Endothelial cell of umbilical vein (primary cell): ENCODE measurements around the gene PLPP2. TPM values are rescaled to one million over a fixed set of nuclear protein-coding genes. Genes with fewer than 3 reads are reported as not detected.

Source experiments
- BruUV-seq: library from RNA; stranded (reverse); fragments of 400-500 nt; replicated peaks from 2 replicates; lab custom pipeline; 2021; lab: Mats Ljungman, UMichigan
- CTCF ChIA-PET: fragments of 300-600, 350-600 bp; sonication (Branson Sonifier 250); formaldehyde crosslinking; loops from one replicate; lab custom pipeline; 2021; ENCODE audit warnings: antibody characterized with exemption, inconsistent platforms; lab: Charles Lee
- POLR2A ChIA-PET: fragments of 300-600, 350-600 bp; sonication (Branson Sonifier 250); formaldehyde crosslinking; loops from one replicate; lab custom pipeline; 2021; ENCODE audit warnings: antibody characterized with exemption, inconsistent platforms; lab: Charles Lee
- DNase-seq: peaks from one replicate; pipeline ENCODE4 v3.0.0-alpha.2; 2011; ENCODE audit warnings: low read depth, low spot score
- FAIRE-seq: peaks from 2 replicates; lab custom pipeline; 2011; peaks lifted over from hg19 to GRCh38; lab: Jason Lieb, UNC
- H2AFZ ChIP-seq: 2 replicates; pipeline ENCODE4 v1.6.0; 2012; ENCODE audit warnings: low read depth, low read length, control low read depth, inconsistent platforms
- H3K27ac ChIP-seq: 2 replicates; pipeline ENCODE4 v1.5.1; 2011; ENCODE audit warnings: low read depth, mild to moderate bottlenecking, control low read depth, low read length, moderate library complexity; ENCODE audit not compliant: insufficient read depth
- H3K27me3 ChIP-seq, 2 experiments: 2 replicates each; pipeline versions ENCODE4 v1.6.0 to v1.6.1; 2011; ENCODE audit warnings: low read length in 2 of 2, mixed read lengths in 1 of 2; ENCODE audit not compliant: control insufficient read depth in 2 of 2, insufficient read depth in 2 of 2
- H3K36me3 ChIP-seq, 2 experiments: 2 replicates in 1 of 2; 3 replicates in 1 of 2; pipeline ENCODE4 v1.5.1; 2011; ENCODE audit warnings: low read length in 2 of 2, mild to moderate bottlenecking in 1 of 2, moderate library complexity in 1 of 2; ENCODE audit not compliant: control insufficient read depth in 2 of 2, insufficient read depth in 2 of 2; ENCODE audit errors: extremely low read depth in 1 of 2
- H3K4me1 ChIP-seq: 3 replicates; pipeline ENCODE4 v1.5.1; 2011; ENCODE audit warnings: mild to moderate bottlenecking, low read length; ENCODE audit not compliant: control insufficient read depth, insufficient read depth; ENCODE audit errors: extremely low read depth
- H3K4me2 ChIP-seq: 2 replicates; pipeline ENCODE4 v1.6.1; 2011; ENCODE audit warnings: low read length, control low read depth, mixed read lengths; ENCODE audit not compliant: insufficient read depth
- H3K4me3 ChIP-seq, 3 experiments: fragments of 200-600 bp in 1 of 3; sonication (generic), shearing (Covaris generic) in 1 of 3; replicated peaks in 1 of 3; 2 replicates each; pipeline ENCODE4 v1.5.1; 2011 to 2016; ENCODE audit warnings: control low read depth in 3 of 3, low read length in 3 of 3, mild to moderate bottlenecking in 2 of 3, inconsistent platforms in 1 of 3, low read depth in 1 of 3, moderate library complexity in 1 of 3; ENCODE audit not compliant: insufficient read depth in 1 of 3
- H3K79me2 ChIP-seq: 2 replicates; pipeline ENCODE4 v1.6.0; 2012; ENCODE audit warnings: low read length, inconsistent platforms; ENCODE audit not compliant: control insufficient read depth, insufficient read depth
- H3K9ac ChIP-seq: replicated peaks from 2 replicates; pipeline ENCODE3; 2011; ENCODE audit warnings: low read length, control low read depth; ENCODE audit not compliant: insufficient read depth; ENCODE audit errors: extremely low read depth
- H3K9me1 ChIP-seq: replicated peaks from 3 replicates; pipeline ENCODE4 v1.6.0; 2011; ENCODE audit warnings: mild to moderate bottlenecking, low read length; ENCODE audit not compliant: control insufficient read depth, insufficient read depth; ENCODE audit errors: extremely low read depth
- H3K9me3 ChIP-seq: replicated peaks from 2 replicates; pipeline ENCODE4 v1.5.1; 2012; ENCODE audit warnings: low read length, inconsistent platforms; ENCODE audit not compliant: control insufficient read depth, insufficient read depth
- H4K20me1 ChIP-seq: replicated peaks from 2 replicates; pipeline ENCODE3; 2011; ENCODE audit warnings: mild to moderate bottlenecking, low read length; ENCODE audit not compliant: control insufficient read depth, insufficient read depth; ENCODE audit errors: extremely low read depth
- EZH2 ChIP-seq: IDR thresholded peaks from 2 replicates; pipeline ENCODE4 v1.6.1; 2012; ENCODE audit warnings: borderline replicate concordance, low read depth, mild to moderate bottlenecking, moderate library complexity, low read length, inconsistent platforms; ENCODE audit not compliant: severe bottlenecking
- FOS ChIP-seq: IDR thresholded peaks from 2 replicates; pipeline ENCODE4 v1.6.1; 2011; ENCODE audit warnings: mild to moderate bottlenecking, low read length, moderate library complexity, borderline replicate concordance; ENCODE audit not compliant: insufficient read depth
- GATA2 ChIP-seq: IDR thresholded peaks from 2 replicates; pipeline ENCODE4 v1.7.0; 2011; ENCODE audit warnings: low read depth, mild to moderate bottlenecking, moderate library complexity, mixed read lengths, low read length; ENCODE audit not compliant: insufficient read length, insufficient read depth
- JUN ChIP-seq: IDR thresholded peaks from 2 replicates; pipeline ENCODE4 v1.6.1; 2011; ENCODE audit warnings: borderline replicate concordance, low read depth; ENCODE audit not compliant: insufficient read length, insufficient read depth
- MYC ChIP-seq: IDR thresholded peaks from one replicate; pipeline ENCODE4 v1.6.1; 2011; ENCODE audit warnings: mild to moderate bottlenecking, low read depth, low read length
- POLR2A ChIP-seq: IDR thresholded peaks from 2 replicates; pipeline ENCODE4 v1.6.1; 2012; ENCODE audit warnings: low read depth, mild to moderate bottlenecking, control low read depth, low read length
- POLR2AphosphoS5 ChIP-seq: IDR thresholded peaks from 2 replicates; pipeline ENCODE4 v1.6.1; 2012; ENCODE audit warnings: low read depth, mild to moderate bottlenecking, control low read depth, low read length, moderate library complexity; ENCODE audit not compliant: insufficient read depth
- dilution Hi-C: fragments of 300-500 bp; cut with MboI; formaldehyde crosslinking; loops from one replicate; pipeline ENCODE4 v1.15.0; 2019; ENCODE audit warnings: low sequenced_read_pairs; ENCODE audit not compliant: extremely low pct_ligation_motif_present
- intact Hi-C: fragments of 100-400 bp; cut with micrococcal nuclease; formaldehyde crosslinking; loops from one replicate; pipeline ENCODE4 v1.10.0; 2022
- polyA plus RNA-seq, 4 experiments: library from polyadenylated mRNA; depleted of rRNA in 3 of 4; stranded (reverse) in 3 of 4; unstranded in 1 of 4; fragments of >200 nt; gene quantifications; 2 replicates each; pipeline versions ENCODE4 v1.2.1 to v1.2.3, GENCODE V29; 2011 to 2012; ENCODE audit warnings: missing spikeins in 1 of 4
- total RNA-seq: library from RNA; stranded (reverse); gene quantifications from 2 replicates; pipeline ENCODE4 v1.2.3, GENCODE V29; 2021
- TF ChIP-seq, protein P1 (sequence below), 2 donors: IDR thresholded peaks; 1 replicate in 1 of 2; 2 replicates in 1 of 2; pipeline ENCODE4 v1.5.1; 2011; ENCODE audit warnings: low read length in 2 of 2, mild to moderate bottlenecking in 2 of 2, moderate library complexity in 2 of 2, control low read depth in 1 of 2, inconsistent platforms in 1 of 2, low read depth in 1 of 2; ENCODE audit not compliant: insufficient read depth in 1 of 2; ENCODE audit errors: extremely low read depth in 1 of 2
- TF ChIP-seq, protein P2 (sequence below): IDR thresholded peaks from 2 replicates; pipeline ENCODE4 v1.6.1; 2011; ENCODE audit not compliant: insufficient read depth, insufficient read length

PLPP2 gene
- total and polyA plus RNA-seq, 2 donors (not counting 3 experiments of a cell fraction or from before 2014, with no cell fraction given), result 27.9 to 34.3 TPM

- no peak for FAIRE-seq
- dilution Hi-C loops (no loop called here), intact Hi-C loops (no loop called here)
- Histone ChIP-seq H3K9me1 (no peaks in the 10 kb centered on the region), H3K4me2 (no peak overlapping the region), H3K4me3 (no peak overlapping the region), H3K79me2 (peaks cover 39% of the 10 kb centered on the region), H2AFZ (no peak overlapping the region), H3K27me3 (no peaks in the 10 kb centered on the region), H3K36me3 (peaks cover 12 to 42% of the 10 kb centered on the region in 2 experiments), H3K4me1 (no peaks in the 10 kb centered on the region), H3K9ac (no peak overlapping the region), H3K27ac (no peak overlapping the region), H3K9me3 (no peaks in the 10 kb centered on the region), H4K20me1 (no peaks in the 10 kb centered on the region)
- TF ChIP-seq, protein P1, sequence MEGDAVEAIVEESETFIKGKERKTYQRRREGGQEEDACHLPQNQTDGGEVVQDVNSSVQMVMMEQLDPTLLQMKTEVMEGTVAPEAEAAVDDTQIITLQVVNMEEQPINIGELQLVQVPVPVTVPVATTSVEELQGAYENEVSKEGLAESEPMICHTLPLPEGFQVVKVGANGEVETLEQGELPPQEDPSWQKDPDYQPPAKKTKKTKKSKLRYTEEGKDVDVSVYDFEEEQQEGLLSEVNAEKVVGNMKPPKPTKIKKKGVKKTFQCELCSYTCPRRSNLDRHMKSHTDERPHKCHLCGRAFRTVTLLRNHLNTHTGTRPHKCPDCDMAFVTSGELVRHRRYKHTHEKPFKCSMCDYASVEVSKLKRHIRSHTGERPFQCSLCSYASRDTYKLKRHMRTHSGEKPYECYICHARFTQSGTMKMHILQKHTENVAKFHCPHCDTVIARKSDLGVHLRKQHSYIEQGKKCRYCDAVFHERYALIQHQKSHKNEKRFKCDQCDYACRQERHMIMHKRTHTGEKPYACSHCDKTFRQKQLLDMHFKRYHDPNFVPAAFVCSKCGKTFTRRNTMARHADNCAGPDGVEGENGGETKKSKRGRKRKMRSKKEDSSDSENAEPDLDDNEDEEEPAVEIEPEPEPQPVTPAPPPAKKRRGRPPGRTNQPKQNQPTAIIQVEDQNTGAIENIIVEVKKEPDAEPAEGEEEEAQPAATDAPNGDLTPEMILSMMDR (IDR thresholded peaks at IDR 0.05; ENCODE audit: extremely low read depth in 1 of 2, insufficient read depth in 1 of 2, low read depth in 1 of 2, low read length in 2 of 2), result no peak
- no peak for TF ChIP-seq EZH2
- TF ChIP-seq, protein P2, sequence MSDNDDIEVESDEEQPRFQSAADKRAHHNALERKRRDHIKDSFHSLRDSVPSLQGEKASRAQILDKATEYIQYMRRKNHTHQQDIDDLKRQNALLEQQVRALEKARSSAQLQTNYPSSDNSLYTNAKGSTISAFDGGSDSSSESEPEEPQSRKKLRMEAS, result no peak
- no peak for TF ChIP-seq FOS
- TF ChIP-seq MYC, result no peak
- TF ChIP-seq POLR2A, result no peak
- no peak for TF ChIP-seq GATA2
- TF ChIP-seq POLR2AphosphoS5, result no peak
- TF ChIP-seq JUN, result no peak
- no peak for DNase-seq
- BruUV-seq, result no TSS peak
- ChIA-PET POLR2A (no interaction called here), CTCF (no interaction called here)
These were observed 34.2 kb upstream of the PLPP2 start for GRCh38 chr19:325173-325936.
